Stomach (tissue), 9 donors: ENCODE data around the gene RER1. TPM values are rescaled to one million over a fixed set of nuclear protein-coding genes. Genes with fewer than 3 reads are reported as not detected.
A peak's percentile ranks its signal among the peaks of the same experiment; 100 is the strongest.

Source experiments
- DNase-seq, 2 donors: peaks; one replicate each; pipeline versions ENCODE4 v3.0.0 to v3.0.0-alpha.2; 2013 to 2019
- H3K27ac ChIP-seq, 5 donors: fragments of 200-600 bp in 4 of 5; sonication (generic) in 4 of 5; one replicate each; pipeline ENCODE4 v1.5.1; 2013 to 2019; ENCODE audit warnings: mild to moderate bottlenecking in 1 of 5, moderate library complexity in 1 of 5
- H3K27me3 ChIP-seq, 3 donors: fragments of 200-600 bp; sonication (generic); one replicate each; pipeline ENCODE4 v1.5.1; 2017 to 2019; ENCODE audit warnings: mixed run types in 1 of 3
- H3K36me3 ChIP-seq, 4 donors: fragments of 200-600 bp; sonication (generic); 1 replicate in 3 of 4; 2 replicates in 1 of 4; pipeline ENCODE4 v1.5.1; 2016 to 2019
- H3K4me1 ChIP-seq, 4 donors: fragments of 200-600 bp; sonication (generic); one replicate each; pipeline ENCODE4 v1.5.1; 2016 to 2019
- H3K4me3 ChIP-seq, 4 donors: fragments of 200-600 bp; sonication (generic) in 3 of 4; one replicate each; pipeline ENCODE4 v1.5.1; 2016 to 2019; ENCODE audit warnings: mild to moderate bottlenecking in 1 of 4
- H3K9me3 ChIP-seq, 4 donors: fragments of 200-600 bp; sonication (generic); one replicate each; pipeline ENCODE4 v1.5.1; 2016 to 2019
- CTCF ChIP-seq, 7 experiments: fragments of 450-650 bp in 4 of 7; fragments of 200-600 bp in 3 of 7; sonication (generic) in 3 of 7; IDR thresholded peaks; one replicate each; pipeline ENCODE4 v1.5.1; 2016 to 2019; ENCODE audit warnings: antibody characterized with exemption in 7 of 7, control low read depth in 2 of 7, mild to moderate bottlenecking in 1 of 7
- EP300 ChIP-seq: sonication (generic); formaldehyde crosslinking; IDR thresholded peaks from one replicate; pipeline ENCODE4 v1.6.1; 2017; ENCODE audit warnings: antibody characterized with exemption
- POLR2A ChIP-seq, 4 donors: fragments of 450-650 bp; IDR thresholded peaks; one replicate each; pipeline ENCODE4 v1.6.1; 2016; ENCODE audit warnings: antibody characterized with exemption in 4 of 4, control low read depth in 2 of 4, mild to moderate bottlenecking in 1 of 4, moderate library complexity in 1 of 4
- POLR2AphosphoS5 ChIP-seq, 3 donors: sonication (generic); formaldehyde crosslinking; IDR thresholded peaks; one replicate each; pipeline ENCODE4 v1.6.1; 2016; ENCODE audit warnings: antibody characterized with exemption in 3 of 3
- WGBS, 5 donors: extraction: QIAGEN DNeasy Blood & Tissue Kit in 3 of 5; methylation state at CpG; one replicate each; pipeline versions ENCODE4 v1.1.5 to v1.1.7; 2013 to 2018; 5-methylcytosine and 5-hydroxymethylcytosine counted together
- intact Hi-C: fragments of 100-400 bp; cut with DNase I; formaldehyde crosslinking; loops from one replicate; pipeline ENCODE4 v1.15.1; 2023; ENCODE audit warnings: low total_unique reads
- polyA plus RNA-seq, 3 donors: library from polyadenylated mRNA; stranded (reverse); fragments of 200-250 nt; gene quantifications; one replicate each; pipeline ENCODE4 v1.2.3, GENCODE V29; 2013
- total RNA-seq, 5 donors: library from RNA; depleted of rRNA; stranded (reverse); fragments of >200 nt; gene quantifications; one replicate each; pipeline versions ENCODE4 v1.1.0 to v1.2.3, GENCODE V29; 2014 to 2016
- donor health status: healthy with polysubstance abuse.
- donor health status: Bipolar disorder and iron deficiency.
- donor health status: healthy.

Gene RER1
- total and polyA plus RNA-seq, 8 donors: 38.2 to 73.6 (median 66.7) TPM

- Histone ChIP-seq H3K4me3 (no peak overlapping the region), H3K27me3 (no peaks in the 10 kb centered on the region), H3K4me1 (peaks cover 10 to 25% (median 14%) of the 10 kb centered on the region in 4 donors), H3K36me3 (no peaks in the 10 kb centered on the region), H3K27ac (no peak overlapping the region), H3K9me3 (no peaks in the 10 kb centered on the region)
- intact Hi-C loops: no loop called here
- no peak for DNase-seq
- TF ChIP-seq EP300 (no peak), POLR2AphosphoS5 (IDR thresholded peaks at IDR 0.05) (no peak), CTCF (IDR thresholded peaks at IDR 0.05) (no peak), POLR2A (IDR thresholded peaks at IDR 0.05) (no peak)
- 77 to 100% (median 90%) methylated on average over 2 to 10 of the region's 10 CpGs for WGBS, 5 donors
Observed at GRCh38 chr1:2350501-2350900, 41.1 kb upstream of the RER1 start.

- intact Hi-C loops: no loop called here
- 82 to 94% (median 84%) methylated on average over 24 to 31 of the region's 31 CpGs for WGBS, 5 donors
Observed at GRCh38 chr1:2350911-2351655, 40.6 kb upstream of the RER1 start.

GRCh38 chr1:2351723-2352122, 39.9 kb upstream of the RER1 start:
- 92 to 95% (median 93%) methylated on average over 8 of the region's 8 CpGs for WGBS, 5 donors
- DNase-seq: no peak
- intact Hi-C loops: no loop called here
- Histone ChIP-seq H3K9me3 (no peaks in the 10 kb centered on the region), H3K27ac (no peak overlapping the region), H3K4me1 (peaks cover 10 to 28% (median 14%) of the 10 kb centered on the region in 4 donors), H3K27me3 (no peaks in the 10 kb centered on the region), H3K4me3 (no peak overlapping the region), H3K36me3 (no peaks in the 10 kb centered on the region)
- TF ChIP-seq POLR2AphosphoS5 (IDR thresholded peaks at IDR 0.05) (no peak), POLR2A (IDR thresholded peaks at IDR 0.05) (no peak), CTCF (IDR thresholded peaks at IDR 0.05) (no peak), EP300 (no peak)

More at GRCh38 chr1:2350911-2351655, 40.6 kb upstream of the RER1 start:
- Histone ChIP-seq H3K27ac (no peak overlapping the region), H3K4me1 (peaks cover 10 to 28% (median 14%) of the 10 kb centered on the region in 4 donors), H3K9me3 (no peaks in the 10 kb centered on the region), H3K4me3 (no peak overlapping the region), H3K27me3 (no peaks in the 10 kb centered on the region), H3K36me3 (no peaks in the 10 kb centered on the region)
- no peak for TF ChIP-seq POLR2AphosphoS5 (IDR thresholded peaks at IDR 0.05)
- no peak for TF ChIP-seq POLR2A (IDR thresholded peaks at IDR 0.05)
- TF ChIP-seq EP300: no peak
- no peak for TF ChIP-seq CTCF (IDR thresholded peaks at IDR 0.05)
- no peak for DNase-seq

GRCh38 chr1:2352341-2352896, 39.2 kb upstream of the RER1 start:
- TF ChIP-seq POLR2AphosphoS5 (IDR thresholded peaks at IDR 0.05): no peak
- TF ChIP-seq EP300: no peak
- TF ChIP-seq POLR2A (IDR thresholded peaks at IDR 0.05): no peak
- TF ChIP-seq CTCF (IDR thresholded peaks at IDR 0.05): no peak
- H3K27ac ChIP-seq: peak overlapping the region in 3 of 5 donors; percentile 37 to 74 (median 54)
- H3K4me3 ChIP-seq: no peak overlapping the region
- intact Hi-C loops: no loop called here
- peaks cover 0 to 5% (median 0%) of the 10 kb centered on the region in 4 donors for H3K36me3 ChIP-seq
- DNase-seq: no peak
- H3K9me3 ChIP-seq: no peaks in the 10 kb centered on the region
- WGBS, 5 donors: 66 to 83% (median 78%) methylated on average over 6 to 11 of the region's 11 CpGs
- H3K27me3 ChIP-seq: no peaks in the 10 kb centered on the region
- H3K4me1 ChIP-seq: peaks cover 10 to 28% (median 14%) of the 10 kb centered on the region in 4 donors
